DND-41 (cell line): ENCODE results near the gene ZNF33A.
"Not testable (repeated sequence)": the region's sequence is repeated elsewhere in the genome, so short reads cannot be mapped to it uniquely, and the experiment has no call there.

Source experiments
- ATAC-seq: fragments of 200-7000 bp; cut with Tn5 transposase; 3 replicates; pipeline ENCODE4 v1.9.1; 2021; ENCODE audit warnings: low read depth; ENCODE audit not compliant: insufficient read depth
- DNase-seq: peaks from one replicate; pipeline ENCODE4 v3.0.0-alpha.2; 2020
- H2AFZ ChIP-seq: 2 replicates; pipeline ENCODE4 v1.6.0; 2012; ENCODE audit warnings: low read depth, low read length
- H3K27ac ChIP-seq: 2 replicates; pipeline ENCODE4 v1.5.1; 2012; ENCODE audit warnings: low read length, inconsistent platforms
- H3K27me3 ChIP-seq: fragments of 200-600 bp; sonication (generic); 2 replicates; pipeline ENCODE4 v1.6.0; 2012; ENCODE audit warnings: low read length, mild to moderate bottlenecking, inconsistent platforms; ENCODE audit not compliant: insufficient read depth, poor library complexity
- H3K36me3 ChIP-seq: 2 replicates; pipeline ENCODE4 v1.5.1; 2012; ENCODE audit warnings: low read length, inconsistent platforms; ENCODE audit not compliant: insufficient read depth
- H3K4me1 ChIP-seq: 2 replicates; pipeline ENCODE4 v1.5.1; 2012; ENCODE audit warnings: mild to moderate bottlenecking, low read length; ENCODE audit not compliant: insufficient read depth
- H3K4me2 ChIP-seq: 2 replicates; pipeline ENCODE4 v1.6.0; 2012; ENCODE audit warnings: mild to moderate bottlenecking, moderate library complexity, low read length, inconsistent platforms; ENCODE audit not compliant: insufficient read depth
- H3K4me3 ChIP-seq, 2 experiments: fragments of 200-600 bp in 1 of 2; shearing (Covaris generic) in 1 of 2; 2 replicates each; pipeline ENCODE4 v1.5.1; 2012 to 2016; ENCODE audit warnings: inconsistent platforms in 2 of 2, low read length in 2 of 2, mild to moderate bottlenecking in 2 of 2, low read depth in 1 of 2, moderate library complexity in 1 of 2
- H3K79me2 ChIP-seq: 2 replicates; pipeline ENCODE4 v1.6.0; 2012; ENCODE audit warnings: low read length, inconsistent platforms; ENCODE audit not compliant: insufficient read depth
- H3K9ac ChIP-seq: 2 replicates; pipeline ENCODE4 v1.6.0; 2012; ENCODE audit warnings: low read depth, mild to moderate bottlenecking, inconsistent platforms, low read length, moderate library complexity
- H3K9me3 ChIP-seq: 2 replicates; pipeline ENCODE4 v1.5.1; 2012; ENCODE audit warnings: low read length, moderate library complexity, mild to moderate bottlenecking, inconsistent platforms; ENCODE audit not compliant: insufficient read depth, severe bottlenecking
- H4K20me1 ChIP-seq: 2 replicates; pipeline ENCODE4 v1.6.0; 2012; ENCODE audit warnings: low read length; ENCODE audit not compliant: insufficient read depth
- EZH2 ChIP-seq: IDR thresholded peaks from 3 replicates; pipeline ENCODE4 v1.6.1; 2012; ENCODE audit warnings: borderline replicate concordance, low read depth, mild to moderate bottlenecking, moderate library complexity, low read length, inconsistent platforms; ENCODE audit not compliant: severe bottlenecking
- TF ChIP-seq, protein P1 (sequence below): IDR thresholded peaks from 2 replicates; pipeline ENCODE4 v1.5.1; 2012; ENCODE audit warnings: borderline replicate concordance, low read length, moderate library complexity, mild to moderate bottlenecking; ENCODE audit not compliant: poor library complexity, severe bottlenecking; ENCODE audit errors: extremely low read depth

The ZNF33A gene

DNA sequence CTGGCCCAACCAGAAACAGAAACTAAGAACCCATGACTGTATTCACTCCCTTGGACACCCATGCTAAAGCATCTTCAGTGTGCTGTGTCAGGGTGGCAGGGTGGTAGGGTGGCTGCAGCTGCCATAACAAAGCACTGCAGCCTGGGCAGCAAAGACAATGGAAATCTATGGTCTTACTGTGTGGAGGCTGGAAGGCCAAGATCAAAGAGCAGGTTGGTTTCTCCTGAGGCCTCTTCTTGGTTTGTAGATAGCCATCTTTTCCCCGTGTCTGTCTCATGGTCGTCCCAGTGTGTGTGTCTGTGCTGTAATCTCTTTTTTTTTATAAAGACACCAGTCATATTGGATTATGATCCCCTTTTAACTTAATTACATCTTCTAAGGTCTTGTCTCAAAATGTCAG is 18.8 kb upstream of the ZNF33A start:
- Histone ChIP-seq H3K4me2 (no peak overlapping the region), H3K4me3 (no peak overlapping the region), H3K36me3 (no peaks in the 10 kb centered on the region), H3K9me3 (no peaks in the 10 kb centered on the region), H3K4me1 (peaks cover 10% of the 10 kb centered on the region), H3K27ac (no peak overlapping the region), H3K9ac (no peak overlapping the region), H2AFZ (peak overlapping the region; percentile 19; the same call in 1 of the 2 replicates), H3K27me3 (no peaks in the 10 kb centered on the region), H3K79me2 (no peaks in the 10 kb centered on the region), H4K20me1 (no peaks in the 10 kb centered on the region)
- ATAC-seq: peak; percentile 66
- TF ChIP-seq, protein P1, sequence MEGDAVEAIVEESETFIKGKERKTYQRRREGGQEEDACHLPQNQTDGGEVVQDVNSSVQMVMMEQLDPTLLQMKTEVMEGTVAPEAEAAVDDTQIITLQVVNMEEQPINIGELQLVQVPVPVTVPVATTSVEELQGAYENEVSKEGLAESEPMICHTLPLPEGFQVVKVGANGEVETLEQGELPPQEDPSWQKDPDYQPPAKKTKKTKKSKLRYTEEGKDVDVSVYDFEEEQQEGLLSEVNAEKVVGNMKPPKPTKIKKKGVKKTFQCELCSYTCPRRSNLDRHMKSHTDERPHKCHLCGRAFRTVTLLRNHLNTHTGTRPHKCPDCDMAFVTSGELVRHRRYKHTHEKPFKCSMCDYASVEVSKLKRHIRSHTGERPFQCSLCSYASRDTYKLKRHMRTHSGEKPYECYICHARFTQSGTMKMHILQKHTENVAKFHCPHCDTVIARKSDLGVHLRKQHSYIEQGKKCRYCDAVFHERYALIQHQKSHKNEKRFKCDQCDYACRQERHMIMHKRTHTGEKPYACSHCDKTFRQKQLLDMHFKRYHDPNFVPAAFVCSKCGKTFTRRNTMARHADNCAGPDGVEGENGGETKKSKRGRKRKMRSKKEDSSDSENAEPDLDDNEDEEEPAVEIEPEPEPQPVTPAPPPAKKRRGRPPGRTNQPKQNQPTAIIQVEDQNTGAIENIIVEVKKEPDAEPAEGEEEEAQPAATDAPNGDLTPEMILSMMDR: no peak
- TF ChIP-seq EZH2: no peak
- peak; percentile 9 for DNase-seq

DNA sequence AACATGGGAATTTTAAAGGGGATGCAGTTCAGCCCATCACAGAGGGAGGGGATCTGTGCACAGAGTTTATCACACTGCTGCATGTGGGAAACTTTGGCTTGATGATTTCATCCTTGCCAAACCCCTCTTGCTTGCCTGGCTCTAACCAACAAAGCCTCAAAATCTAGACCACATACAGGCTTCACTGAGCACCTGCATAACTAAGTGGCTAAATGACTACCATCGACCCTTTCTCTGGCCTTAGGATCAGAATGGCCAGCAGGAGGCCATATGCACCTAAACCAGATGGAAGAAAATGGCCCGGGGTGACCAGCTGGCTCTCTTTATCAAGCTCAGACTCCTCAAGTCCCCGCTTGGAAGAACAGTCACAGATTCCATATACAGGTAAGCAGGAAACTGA is 18.4 kb upstream of the ZNF33A start:
- ATAC-seq: peak; percentile 78

DNA sequence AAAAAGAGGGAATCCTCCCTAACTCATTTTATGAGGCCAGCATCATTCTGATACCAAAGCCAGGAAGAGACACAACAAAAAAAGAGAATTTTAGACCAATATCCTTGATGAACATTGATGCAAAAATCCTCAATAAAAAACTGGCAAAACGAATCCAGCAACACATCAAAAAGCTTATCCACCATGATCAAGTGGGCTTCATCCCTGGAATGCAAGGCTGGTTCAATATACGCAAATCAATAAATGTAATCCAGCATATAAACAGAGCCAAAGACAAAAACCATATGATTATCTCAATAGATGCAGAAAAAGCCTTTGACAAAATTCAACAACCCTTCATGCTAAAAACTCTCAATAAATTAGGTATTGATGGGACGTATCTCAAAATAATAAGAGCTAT is 11.6 kb upstream of the ZNF33A start:
- not testable (repeated sequence) for H2AFZ ChIP-seq, H3K27me3 ChIP-seq, H3K36me3 ChIP-seq, H3K27ac ChIP-seq, DNase-seq, H3K9me3 ChIP-seq, H4K20me1 ChIP-seq, H3K79me2 ChIP-seq, ATAC-seq, H3K4me2 ChIP-seq, H3K4me1 ChIP-seq, H3K4me3 ChIP-seq, H3K9ac ChIP-seq

More for the DNA sequence above, 18.4 kb upstream of the ZNF33A start:
- Histone ChIP-seq H3K9me3 (no peaks in the 10 kb centered on the region), H3K4me2 (no peak overlapping the region), H2AFZ (no peak overlapping the region), H3K9ac (no peak overlapping the region), H3K27me3 (no peaks in the 10 kb centered on the region), H3K79me2 (no peaks in the 10 kb centered on the region), H3K4me1 (peaks cover 10% of the 10 kb centered on the region), H3K27ac (0 out of 2 replicates have a peak overlapping the region, but pooled peaks have one; percentile 11), H3K4me3 (no peak overlapping the region), H3K36me3 (no peaks in the 10 kb centered on the region), H4K20me1 (no peaks in the 10 kb centered on the region)
- DNase-seq: peak; percentile 14
- TF ChIP-seq EZH2: no peak
- TF ChIP-seq, protein P1: peak; percentile 17

- not testable (repeated sequence) for H3K27me3 ChIP-seq, H3K36me3 ChIP-seq, H3K4me2 ChIP-seq, H3K4me1 ChIP-seq, H3K9me3 ChIP-seq, H3K4me3 ChIP-seq, H2AFZ ChIP-seq, ATAC-seq, H3K27ac ChIP-seq, DNase-seq, H3K79me2 ChIP-seq, H3K9ac ChIP-seq, H4K20me1 ChIP-seq
Measured at GRCh38 chr10:38000474-38000873, 10.0 kb upstream of the ZNF33A start.

GRCh38 chr10:38003026-38003425 is 7.4 kb upstream of the ZNF33A start:
- Histone ChIP-seq H3K4me2 (no peak overlapping the region), H3K9me3 (no peaks in the 10 kb centered on the region), H3K36me3 (no peaks in the 10 kb centered on the region), H4K20me1 (no peaks in the 10 kb centered on the region), H3K79me2 (no peaks in the 10 kb centered on the region), H3K4me3 (no peak overlapping the region), H3K4me1 (no peaks in the 10 kb centered on the region), H3K27me3 (no peaks in the 10 kb centered on the region), H3K9ac (no peak overlapping the region), H2AFZ (no peak overlapping the region), H3K27ac (no peak overlapping the region)
- ATAC-seq: no peak
- DNase-seq: no peak
- no peak for TF ChIP-seq EZH2
- TF ChIP-seq, protein P1: no peak
